GM18520 (cell line): Measurements from ENCODE around the gene ZC3H15.
"Not testable (repeated sequence)": the region's sequence is repeated elsewhere in the genome, so short reads cannot be mapped to it uniquely, and the experiment has no call there.

ENCODE experiments used
- ATAC-seq: cut with Tn5 transposase; IDR thresholded peaks from one replicate; pipeline ENCODE4 v1.9.1; 2021; ENCODE audit not compliant: unreplicated experiment

ZC3H15 gene

GRCh38 chr2:186486651-186487647 lies 889 bp downstream of the ZC3H15 start:
- no peak for ATAC-seq

- ATAC-seq: no peak
These were observed 7.6 kb downstream of the ZC3H15 start for GRCh38 chr2:186493564-186494085.

GRCh38 chr2:186496401-186496800 lies 10.3 kb downstream of the ZC3H15 start:
- ATAC-seq: no peak

GRCh38 chr2:186497928-186498327 lies 11.9 kb downstream of the ZC3H15 start:
- ATAC-seq: no peak

- no peak for ATAC-seq
These were observed 12.8 kb downstream of the ZC3H15 start for GRCh38 chr2:186498834-186499233.

GRCh38 chr2:186503827-186504606 lies 18.0 kb downstream of the ZC3H15 start:
- ATAC-seq: no peak

- ATAC-seq: no peak
These were observed 22.2 kb downstream of the ZC3H15 start for GRCh38 chr2:186508263-186508662.

GRCh38 chr2:186515376-186515775 lies 29.3 kb downstream of the ZC3H15 start:
- no peak for ATAC-seq

- no peak for ATAC-seq
These were observed 30.3 kb downstream of the ZC3H15 start for GRCh38 chr2:186516396-186516795.

- ATAC-seq: no peak
These were observed 31.0 kb downstream of the ZC3H15 start for GRCh38 chr2:186517090-186517489.

- ATAC-seq: no peak
These were observed 32.2 kb downstream of the ZC3H15 start for GRCh38 chr2:186518291-186518690.

GRCh38 chr2:186518945-186519344 lies 32.9 kb downstream of the ZC3H15 start:
- no peak for ATAC-seq

- ATAC-seq: not testable (repeated sequence)
These were observed 35.6 kb downstream of the ZC3H15 start for GRCh38 chr2:186521570-186522153.

- ATAC-seq: no peak
These were observed 36.4 kb downstream of the ZC3H15 start for GRCh38 chr2:186522450-186522849.

- no peak for ATAC-seq
These were observed 37.7 kb downstream of the ZC3H15 start for GRCh38 chr2:186523791-186524190.

GRCh38 chr2:186526281-186526680 lies 40.2 kb downstream of the ZC3H15 start:
- ATAC-seq: no peak

- ATAC-seq: no peak
These were observed 44.3 kb downstream of the ZC3H15 start for GRCh38 chr2:186530314-186530713.

- no peak for ATAC-seq
These were observed 45.3 kb downstream of the ZC3H15 start for GRCh38 chr2:186531257-186531775.

GRCh38 chr2:186532891-186533290 lies 46.8 kb downstream of the ZC3H15 start:
- no peak for ATAC-seq

- no peak for ATAC-seq
These were observed 47.7 kb downstream of the ZC3H15 start for GRCh38 chr2:186533717-186534116.

GRCh38 chr2:186534406-186534805 lies 48.3 kb downstream of the ZC3H15 start:
- ATAC-seq: no peak
